CD4-positive, alpha-beta memory T cell (primary cell): ENCODE results near the gene EPHA8. TPM values are rescaled to one million over a fixed set of nuclear protein-coding genes. Genes with fewer than 3 reads are reported as not detected.

Experiments used
- CTCF ChIA-PET: fragments of 350-600 bp; sonication (Branson Sonifier 250); formaldehyde crosslinking; loops from one replicate; lab custom pipeline; 2021; ENCODE audit warnings: inconsistent platforms; ENCODE audit not compliant: partially characterized antibody; lab: Charles Lee
- POLR2A ChIA-PET: fragments of 350-600 bp; sonication (Branson Sonifier 250); formaldehyde crosslinking; loops from one replicate; lab custom pipeline; 2021; ENCODE audit not compliant: partially characterized antibody; lab: Charles Lee
- DNase-seq, 5 donors: peaks; one replicate each; pipeline versions ENCODE4 v3.0.0 to v3.0.0-alpha.2; 2020 to 2022; ENCODE audit warnings: mixed read lengths in 1 of 5
- H3K27ac ChIP-seq: one replicate; pipeline ENCODE4 v1.7.0; 2013; ENCODE audit warnings: low read depth, low read length
- H3K27me3 ChIP-seq: 2 replicates; pipeline ENCODE4 v1.7.0; 2013; ENCODE audit warnings: mild to moderate bottlenecking, low read length, moderate library complexity; ENCODE audit not compliant: insufficient read depth
- H3K36me3 ChIP-seq: 2 replicates; pipeline ENCODE4 v1.7.0; 2013; ENCODE audit warnings: mild to moderate bottlenecking, low read length, moderate library complexity; ENCODE audit not compliant: insufficient read depth
- H3K4me1 ChIP-seq: 2 replicates; pipeline ENCODE4 v1.7.0; 2013; ENCODE audit warnings: mild to moderate bottlenecking, low read length, moderate library complexity; ENCODE audit not compliant: insufficient read depth
- H3K4me3 ChIP-seq, 2 donors: one replicate each; pipeline ENCODE4 v1.7.0; 2013; ENCODE audit warnings: low read length in 2 of 2, mild to moderate bottlenecking in 1 of 2
- H3K9me3 ChIP-seq, 2 donors: one replicate each; pipeline ENCODE4 v1.7.0; 2013; ENCODE audit warnings: low read length in 2 of 2, control low read depth in 1 of 2; ENCODE audit not compliant: control insufficient read depth in 1 of 2
- H3K27ac Mint-ChIP-seq, 7 donors: one replicate each; pipeline ENCODE4 v1.8.0; 2020 to 2021; ENCODE audit warnings: mixed read lengths in 7 of 7, mild to moderate bottlenecking in 6 of 7, inconsistent platforms in 3 of 7, moderate library complexity in 3 of 7
- H3K27me3 Mint-ChIP-seq, 2 donors: one replicate each; pipeline ENCODE4 v1.8.0; 2020 to 2021; ENCODE audit warnings: mixed read lengths in 2 of 2
- H3K36me3 Mint-ChIP-seq, 2 donors: one replicate each; pipeline ENCODE4 v1.8.0; 2020 to 2021; ENCODE audit warnings: mixed read lengths in 2 of 2, inconsistent platforms in 1 of 2, mild to moderate bottlenecking in 1 of 2
- H3K4me1 Mint-ChIP-seq, 4 donors: one replicate each; pipeline ENCODE4 v1.8.0; 2020 to 2021; ENCODE audit warnings: mixed read lengths in 4 of 4, mild to moderate bottlenecking in 1 of 4
- H3K4me3 Mint-ChIP-seq, 8 donors: one replicate each; pipeline ENCODE4 v1.8.0; 2020 to 2021; ENCODE audit warnings: mixed read lengths in 8 of 8, mild to moderate bottlenecking in 7 of 8, moderate library complexity in 6 of 8, inconsistent platforms in 3 of 8
- H3K9me3 Mint-ChIP-seq, 8 donors: one replicate each; pipeline ENCODE4 v1.8.0; 2020 to 2021; ENCODE audit warnings: mixed read lengths in 8 of 8, mild to moderate bottlenecking in 5 of 8, inconsistent platforms in 3 of 8, moderate library complexity in 1 of 8
- intact Hi-C: fragments of 100-400 bp; cut with micrococcal nuclease; formaldehyde crosslinking; loops from one replicate; pipeline ENCODE4 v1.15.1; 2023
- polyA plus RNA-seq, 2 donors: library from polyadenylated mRNA; unstranded; fragments of 300-500 nt; fragmentation: Illumina TruSeq; gene quantifications; one replicate each; pipeline ENCODE4 v1.2.3, GENCODE V29; 2021
- total RNA-seq, 2 experiments: library from RNA; stranded (reverse); gene quantifications; one replicate each; pipeline ENCODE4 v1.2.3, GENCODE V29; 2021

The EPHA8 gene
- total and polyA plus RNA-seq, 4 experiments from 2014 or later = not detected

GRCh38 chr1:22635436-22635835, 72.1 kb downstream of the EPHA8 start:
- no peak overlapping the region for H3K27ac Mint-ChIP-seq
- ChIA-PET CTCF (no interaction called here), POLR2A (no interaction called here)
- intact Hi-C loops = no loop called here
- no peaks in the 10 kb centered on the region for H3K4me1 Mint-ChIP-seq
- no peak overlapping the region for H3K4me3 ChIP-seq
- no peak overlapping the region for H3K27ac ChIP-seq
- H3K4me3 Mint-ChIP-seq = no peak overlapping the region
- no peaks in the 10 kb centered on the region for H3K9me3 ChIP-seq
- H3K27me3 Mint-ChIP-seq = peaks cover 13 to 23% of the 10 kb centered on the region in 2 donors
- H3K9me3 Mint-ChIP-seq = no peaks in the 10 kb centered on the region
- DNase-seq = no peak
- H3K36me3 ChIP-seq = no peaks in the 10 kb centered on the region
- no peaks in the 10 kb centered on the region for H3K4me1 ChIP-seq
- no peaks in the 10 kb centered on the region for H3K36me3 Mint-ChIP-seq
- H3K27me3 ChIP-seq = no peaks in the 10 kb centered on the region

- H3K9me3 Mint-ChIP-seq = no peaks in the 10 kb centered on the region
- H3K27me3 Mint-ChIP-seq = peaks cover 16 to 23% of the 10 kb centered on the region in 2 donors
- no peak for DNase-seq
- intact Hi-C loops = no loop called here
- H3K4me3 Mint-ChIP-seq = no peak within 1 kb of the TSS
- ChIA-PET CTCF (no interaction called here), POLR2A (no interaction called here)
- Histone ChIP-seq H3K27me3 (no peaks in the 10 kb centered on the region), H3K36me3 (no peaks in the 10 kb centered on the region), H3K9me3 (no peaks in the 10 kb centered on the region), H3K4me3 (no peak within 1 kb of the TSS), H3K27ac (no peak within 1 kb of the TSS), H3K4me1 (no peaks in the 10 kb centered on the region)
- no peaks in the 10 kb centered on the region for H3K36me3 Mint-ChIP-seq
- H3K27ac Mint-ChIP-seq = no peak within 1 kb of the TSS
- no peaks in the 10 kb centered on the region for H3K4me1 Mint-ChIP-seq
Measured at GRCh38 chr1:22636353-22636752, 73.1 kb downstream of the EPHA8 start, which contains the start of gene C1QA. C1QA (plus strand) TSS chr1:22636628; CDS start chr1:22637617, 989 bp downstream.

- ChIA-PET POLR2A (no interaction called here), CTCF (no interaction called here)
- Mint-ChIP-seq H3K9me3 (no peaks in the 10 kb centered on the region), H3K4me1 (no peaks in the 10 kb centered on the region), H3K27me3 (peaks cover 12 to 21% of the 10 kb centered on the region in 2 donors), H3K27ac (no peak overlapping the region), H3K4me3 (no peak overlapping the region), H3K36me3 (no peaks in the 10 kb centered on the region)
- intact Hi-C loops = no loop called here
- Histone ChIP-seq H3K4me1 (peaks cover 4% of the 10 kb centered on the region), H3K27ac (no peak overlapping the region), H3K9me3 (no peaks in the 10 kb centered on the region), H3K4me3 (no peak overlapping the region), H3K27me3 (no peaks in the 10 kb centered on the region), H3K36me3 (no peaks in the 10 kb centered on the region)
- DNase-seq = no peak
Measured at GRCh38 chr1:22636927-22637326, 73.6 kb downstream of the EPHA8 start.

GRCh38 chr1:22637907-22638445, 74.7 kb downstream of the EPHA8 start:
- Mint-ChIP-seq H3K27me3 (peaks cover 12 to 22% of the 10 kb centered on the region in 2 donors), H3K36me3 (no peaks in the 10 kb centered on the region), H3K4me1 (no peaks in the 10 kb centered on the region), H3K4me3 (no peak overlapping the region), H3K9me3 (no peaks in the 10 kb centered on the region), H3K27ac (no peak overlapping the region)
- Histone ChIP-seq H3K27me3 (peaks cover 5% of the 10 kb centered on the region), H3K4me3 (no peak overlapping the region), H3K36me3 (no peaks in the 10 kb centered on the region), H3K27ac (no peak overlapping the region), H3K4me1 (peaks cover 5% of the 10 kb centered on the region), H3K9me3 (no peaks in the 10 kb centered on the region)
- no peak for DNase-seq
- intact Hi-C loops = no loop called here
- POLR2A ChIA-PET = no interaction called here
- CTCF ChIA-PET = no interaction called here

- Mint-ChIP-seq H3K36me3 (no peaks in the 10 kb centered on the region), H3K9me3 (no peaks in the 10 kb centered on the region), H3K27ac (no peak overlapping the region), H3K4me3 (no peak overlapping the region), H3K4me1 (no peaks in the 10 kb centered on the region), H3K27me3 (peaks cover 12 to 23% of the 10 kb centered on the region in 2 donors)
- Histone ChIP-seq H3K36me3 (no peaks in the 10 kb centered on the region), H3K4me1 (peaks cover 5% of the 10 kb centered on the region), H3K27me3 (peaks cover 5% of the 10 kb centered on the region), H3K4me3 (no peak overlapping the region), H3K27ac (no peak overlapping the region), H3K9me3 (no peaks in the 10 kb centered on the region)
- ChIA-PET CTCF (no interaction called here), POLR2A (no interaction called here)
- DNase-seq = no peak
- intact Hi-C loops = no loop called here
Measured at GRCh38 chr1:22638476-22639234, 75.4 kb downstream of the EPHA8 start.

- H3K36me3 ChIP-seq = no peaks in the 10 kb centered on the region
- peaks cover 12 to 23% of the 10 kb centered on the region in 2 donors for H3K27me3 Mint-ChIP-seq
- H3K27ac ChIP-seq = no peak overlapping the region
- H3K9me3 Mint-ChIP-seq = no peaks in the 10 kb centered on the region
- ChIA-PET POLR2A (no interaction called here), CTCF (interaction anchor here (0.7 kb wide), 1 partner anchor 225 kb away, joined by 3 read pairs; no protein-coding TSS in a partner anchor)
- no peak for DNase-seq
- intact Hi-C loops = no loop called here
- H3K27ac Mint-ChIP-seq = no peak overlapping the region
- no peak overlapping the region for H3K4me3 Mint-ChIP-seq
- peaks cover 5% of the 10 kb centered on the region for H3K27me3 ChIP-seq
- H3K9me3 ChIP-seq = no peaks in the 10 kb centered on the region
- H3K4me1 Mint-ChIP-seq = no peaks in the 10 kb centered on the region
- H3K4me3 ChIP-seq = no peak overlapping the region
- H3K36me3 Mint-ChIP-seq = no peaks in the 10 kb centered on the region
- peaks cover 5% of the 10 kb centered on the region for H3K4me1 ChIP-seq
Measured at GRCh38 chr1:22639286-22639685, 76.0 kb downstream of the EPHA8 start.

GRCh38 chr1:22641247-22641646, 78.0 kb downstream of the EPHA8 start:
- no peak for DNase-seq
- Mint-ChIP-seq H3K4me1 (no peaks in the 10 kb centered on the region), H3K27me3 (peaks cover 8 to 26% of the 10 kb centered on the region in 2 donors), H3K36me3 (no peaks in the 10 kb centered on the region), H3K27ac (no peak overlapping the region), H3K4me3 (no peak overlapping the region), H3K9me3 (no peaks in the 10 kb centered on the region)
- H3K4me1 ChIP-seq = peaks cover 5% of the 10 kb centered on the region
- H3K4me3 ChIP-seq = no peak overlapping the region
- H3K9me3 ChIP-seq = no peaks in the 10 kb centered on the region
- intact Hi-C loops = loop anchor here (5.0 kb wide), 1 partner anchor 509 kb away; no protein-coding TSS in a partner anchor
- ChIA-PET CTCF (interaction anchor here (0.6 to 2.5 kb wide), 6 partner anchors 8 to 578 kb away, joined by 3 to 9 read pairs (median 4); no protein-coding TSS in a partner anchor), POLR2A (no interaction called here)
- H3K27me3 ChIP-seq = peaks cover 5% of the 10 kb centered on the region
- H3K36me3 ChIP-seq = no peaks in the 10 kb centered on the region
- H3K27ac ChIP-seq = no peak overlapping the region
